ENCODE data around the gene ERICH2.

GRCh38 chr2:170840717-170841210, 70.6 kb downstream of the ERICH2 start:
- TF ChIP-seq CTCF (IDR thresholded peaks at IDR 0.05) (no peak), POLR2A (IDR thresholded peaks at IDR 0.05) (no peak)

All from Peyer's patch (tissue), 4 donors.